Liver (tissue), 3 donors: Measurements from ENCODE around the gene ACOT9.

Source experiments
- ATF3 ChIP-seq: IDR thresholded peaks from 2 replicates; pipeline ENCODE4 v1.6.1; 2016; ENCODE audit warnings: antibody characterized with exemption
- EGR1 ChIP-seq, 2 donors: IDR thresholded peaks; 2 replicates each; pipeline ENCODE4 v1.6.1; 2016 to 2018; ENCODE audit warnings: antibody characterized with exemption in 2 of 2, low read depth in 2 of 2
- FOXA2 ChIP-seq: IDR thresholded peaks from 2 replicates; pipeline ENCODE4 v1.6.1; 2016; ENCODE audit warnings: antibody characterized with exemption
- GABPA ChIP-seq, 2 donors: IDR thresholded peaks in 1 of 2; conservative IDR thresholded peaks in 1 of 2; 2 replicates each; pipeline ENCODE4 v1.6.1; 2016; ENCODE audit warnings: antibody characterized with exemption in 2 of 2, mild to moderate bottlenecking in 1 of 2, moderate library complexity in 1 of 2
- JUND ChIP-seq, 2 donors: IDR thresholded peaks; 2 replicates each; pipeline ENCODE4 v1.6.1; 2016; ENCODE audit warnings: antibody characterized with exemption in 2 of 2
- RAD21 ChIP-seq, 2 donors: IDR thresholded peaks; 2 replicates each; pipeline ENCODE4 v1.6.1; 2016; ENCODE audit warnings: antibody characterized with exemption in 2 of 2, mild to moderate bottlenecking in 2 of 2
- REST ChIP-seq: IDR thresholded peaks from 2 replicates; pipeline ENCODE4 v1.6.1; 2016; ENCODE audit warnings: antibody characterized with exemption, mild to moderate bottlenecking
- SP1 ChIP-seq: IDR thresholded peaks from 2 replicates; pipeline ENCODE4 v1.6.1; 2018; ENCODE audit warnings: antibody characterized with exemption, mild to moderate bottlenecking
- TAF1 ChIP-seq: conservative IDR thresholded peaks from 2 replicates; pipeline ENCODE4 v1.6.1; 2016; ENCODE audit warnings: antibody characterized with exemption, mild to moderate bottlenecking
- YY1 ChIP-seq: IDR thresholded peaks from 2 replicates; pipeline ENCODE4 v1.6.1; 2016; ENCODE audit warnings: antibody characterized with exemption, mild to moderate bottlenecking
- TF ChIP-seq, protein P1 (sequence below): fragments of 150-350 bp; IDR thresholded peaks from 2 replicates; pipeline ENCODE4 v1.5.1; 2017; ENCODE audit warnings: improper control_type of control experiment, low read depth, low read length; ENCODE audit not compliant: missing input control
- TF ChIP-seq, protein P2 (sequence below): IDR thresholded peaks from 2 replicates; pipeline ENCODE4 v1.6.1; 2016; ENCODE audit warnings: antibody characterized with exemption
- TF ChIP-seq, protein P3 (sequence below): IDR thresholded peaks from 2 replicates; pipeline ENCODE4 v1.6.1; 2016; ENCODE audit warnings: antibody characterized with exemption
- donor health status: healthy.
- donor health status: healthy.

DNA sequence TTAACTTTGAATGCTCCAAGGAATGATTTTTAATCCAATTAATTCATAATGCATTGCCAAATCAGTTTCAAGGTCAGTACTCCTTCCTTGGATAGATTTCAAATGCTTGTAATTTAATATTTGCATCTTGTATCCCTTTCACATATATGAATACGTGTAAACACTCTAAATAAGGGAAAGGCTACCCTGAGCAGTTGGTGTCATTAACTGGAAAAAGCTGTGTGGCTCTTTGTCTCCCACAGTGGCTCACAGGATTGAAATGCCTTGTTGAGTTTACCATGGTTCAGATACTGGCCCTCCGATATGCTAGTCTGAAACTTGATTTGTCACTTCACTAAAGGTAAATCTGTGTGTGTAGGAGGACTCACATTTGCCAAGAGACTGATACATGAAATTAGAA lies 16.7 kb upstream of the ACOT9 start:
- TF ChIP-seq, protein P1, sequence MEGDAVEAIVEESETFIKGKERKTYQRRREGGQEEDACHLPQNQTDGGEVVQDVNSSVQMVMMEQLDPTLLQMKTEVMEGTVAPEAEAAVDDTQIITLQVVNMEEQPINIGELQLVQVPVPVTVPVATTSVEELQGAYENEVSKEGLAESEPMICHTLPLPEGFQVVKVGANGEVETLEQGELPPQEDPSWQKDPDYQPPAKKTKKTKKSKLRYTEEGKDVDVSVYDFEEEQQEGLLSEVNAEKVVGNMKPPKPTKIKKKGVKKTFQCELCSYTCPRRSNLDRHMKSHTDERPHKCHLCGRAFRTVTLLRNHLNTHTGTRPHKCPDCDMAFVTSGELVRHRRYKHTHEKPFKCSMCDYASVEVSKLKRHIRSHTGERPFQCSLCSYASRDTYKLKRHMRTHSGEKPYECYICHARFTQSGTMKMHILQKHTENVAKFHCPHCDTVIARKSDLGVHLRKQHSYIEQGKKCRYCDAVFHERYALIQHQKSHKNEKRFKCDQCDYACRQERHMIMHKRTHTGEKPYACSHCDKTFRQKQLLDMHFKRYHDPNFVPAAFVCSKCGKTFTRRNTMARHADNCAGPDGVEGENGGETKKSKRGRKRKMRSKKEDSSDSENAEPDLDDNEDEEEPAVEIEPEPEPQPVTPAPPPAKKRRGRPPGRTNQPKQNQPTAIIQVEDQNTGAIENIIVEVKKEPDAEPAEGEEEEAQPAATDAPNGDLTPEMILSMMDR = no peak
- TF ChIP-seq REST (no peak), RAD21 (IDR thresholded peaks at IDR 0.05) (no peak), SP1 (no peak), EGR1 (IDR thresholded peaks at IDR 0.05; ENCODE audit: low read depth in 2 of 2) (no peak), TAF1 (no peak), YY1 (no peak), GABPA (IDR thresholded peaks at IDR 0.05 in 1 of 2, conservative IDR thresholded peaks at IDR 0.05 in 1 of 2) (no peak), JUND (IDR thresholded peaks at IDR 0.05) (no peak), ATF3 (no peak), FOXA2 (no peak)
- TF ChIP-seq, protein P2, sequence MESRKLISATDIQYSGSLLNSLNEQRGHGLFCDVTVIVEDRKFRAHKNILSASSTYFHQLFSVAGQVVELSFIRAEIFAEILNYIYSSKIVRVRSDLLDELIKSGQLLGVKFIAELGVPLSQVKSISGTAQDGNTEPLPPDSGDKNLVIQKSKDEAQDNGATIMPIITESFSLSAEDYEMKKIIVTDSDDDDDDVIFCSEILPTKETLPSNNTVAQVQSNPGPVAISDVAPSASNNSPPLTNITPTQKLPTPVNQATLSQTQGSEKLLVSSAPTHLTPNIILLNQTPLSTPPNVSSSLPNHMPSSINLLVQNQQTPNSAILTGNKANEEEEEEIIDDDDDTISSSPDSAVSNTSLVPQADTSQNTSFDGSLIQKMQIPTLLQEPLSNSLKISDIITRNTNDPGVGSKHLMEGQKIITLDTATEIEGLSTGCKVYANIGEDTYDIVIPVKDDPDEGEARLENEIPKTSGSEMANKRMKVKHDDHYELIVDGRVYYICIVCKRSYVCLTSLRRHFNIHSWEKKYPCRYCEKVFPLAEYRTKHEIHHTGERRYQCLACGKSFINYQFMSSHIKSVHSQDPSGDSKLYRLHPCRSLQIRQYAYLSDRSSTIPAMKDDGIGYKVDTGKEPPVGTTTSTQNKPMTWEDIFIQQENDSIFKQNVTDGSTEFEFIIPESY = no peak
- TF ChIP-seq, protein P3, sequence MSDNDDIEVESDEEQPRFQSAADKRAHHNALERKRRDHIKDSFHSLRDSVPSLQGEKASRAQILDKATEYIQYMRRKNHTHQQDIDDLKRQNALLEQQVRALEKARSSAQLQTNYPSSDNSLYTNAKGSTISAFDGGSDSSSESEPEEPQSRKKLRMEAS = no peak
